ENCODE measurements around the gene UTP20.

The UTP20 gene

DNA sequence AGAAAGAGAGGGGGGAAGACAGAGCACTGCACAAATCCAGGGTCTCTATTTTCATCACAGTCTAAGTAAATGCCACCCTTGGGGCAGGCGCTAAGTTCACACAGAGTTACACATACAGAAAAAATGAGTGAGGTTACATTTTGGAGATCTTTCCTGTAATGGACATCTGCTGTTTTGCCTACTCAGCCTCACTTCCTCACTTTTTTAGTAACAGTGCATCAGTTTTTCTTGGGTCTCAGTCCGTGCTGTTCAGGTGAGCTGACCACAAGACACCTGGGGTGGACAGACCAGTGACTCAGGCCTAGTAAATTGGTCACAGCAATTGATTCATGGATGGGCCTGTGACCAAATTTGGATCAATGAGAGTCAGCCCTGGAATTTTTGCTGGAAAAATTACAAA, 36.3 kb upstream of the UTP20 start:
- Histone ChIP-seq H3K4me1 (ENCODE audit: insufficient read depth, insufficient read length) (no peaks in the 10 kb centered on the region), H3K9ac (ENCODE audit: insufficient read length, low read depth) (no peak overlapping the region), H3K9me3 (ENCODE audit: insufficient read depth, low read length) (peaks cover 24% of the 10 kb centered on the region), H3K36me3 (ENCODE audit: insufficient read depth, insufficient read length, low read length) (no peaks in the 10 kb centered on the region), H3K27me3 (ENCODE audit: insufficient read depth, insufficient read length) (no peaks in the 10 kb centered on the region), H3K4me3 (ENCODE audit: insufficient read length, low read depth) (no peak overlapping the region)
- TF ChIP-seq ZNF274 (IDR thresholded peaks at IDR 0.05; ENCODE audit: low read depth, low read length) (no peak), SUZ12 (IDR thresholded peaks at IDR 0.05; ENCODE audit: extremely low read depth, insufficient read depth, insufficient read length) (no peak), YY1 (IDR thresholded peaks at IDR 0.05; ENCODE audit: insufficient read depth, insufficient read length) (no peak)
- DNase-seq (ENCODE audit: low read depth, low spot score): no peak

DNA sequence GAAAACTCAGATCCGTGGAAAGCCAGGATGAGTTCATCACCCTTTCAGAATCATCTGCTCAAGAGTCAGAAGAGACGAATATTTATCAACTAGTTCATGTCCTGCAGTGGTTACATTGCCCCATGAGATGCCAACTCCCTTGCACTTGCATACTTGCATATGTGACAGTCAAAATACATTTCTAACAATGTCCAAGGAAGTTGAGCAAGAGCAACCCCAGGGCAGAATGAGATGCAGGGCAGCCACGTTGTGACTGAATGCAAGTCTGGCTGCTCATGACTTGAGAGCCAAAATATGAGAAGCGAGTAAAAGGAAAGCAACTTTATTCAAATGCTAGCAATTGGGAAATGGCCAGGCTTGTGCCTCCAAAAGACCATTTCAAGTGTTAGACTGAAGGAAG, 23.6 kb upstream of the UTP20 start:
- no peak for DNase-seq (ENCODE audit: low read depth, low spot score)
- Histone ChIP-seq H3K9me3 (ENCODE audit: insufficient read depth, low read length) (peaks cover 18% of the 10 kb centered on the region; the same call in 1 of the 2 replicates), H3K4me3 (ENCODE audit: insufficient read length, low read depth) (no peak overlapping the region), H3K36me3 (ENCODE audit: insufficient read depth, insufficient read length, low read length) (no peaks in the 10 kb centered on the region), H3K4me1 (ENCODE audit: insufficient read depth, insufficient read length) (no peaks in the 10 kb centered on the region), H3K9ac (ENCODE audit: insufficient read length, low read depth) (no peak overlapping the region), H3K27me3 (ENCODE audit: insufficient read depth, insufficient read length) (no peaks in the 10 kb centered on the region)
- TF ChIP-seq ZNF274 (IDR thresholded peaks at IDR 0.05; ENCODE audit: low read depth, low read length) (no peak), YY1 (IDR thresholded peaks at IDR 0.05; ENCODE audit: insufficient read depth, insufficient read length) (no peak), SUZ12 (IDR thresholded peaks at IDR 0.05; ENCODE audit: extremely low read depth, insufficient read depth, insufficient read length) (no peak)

DNA sequence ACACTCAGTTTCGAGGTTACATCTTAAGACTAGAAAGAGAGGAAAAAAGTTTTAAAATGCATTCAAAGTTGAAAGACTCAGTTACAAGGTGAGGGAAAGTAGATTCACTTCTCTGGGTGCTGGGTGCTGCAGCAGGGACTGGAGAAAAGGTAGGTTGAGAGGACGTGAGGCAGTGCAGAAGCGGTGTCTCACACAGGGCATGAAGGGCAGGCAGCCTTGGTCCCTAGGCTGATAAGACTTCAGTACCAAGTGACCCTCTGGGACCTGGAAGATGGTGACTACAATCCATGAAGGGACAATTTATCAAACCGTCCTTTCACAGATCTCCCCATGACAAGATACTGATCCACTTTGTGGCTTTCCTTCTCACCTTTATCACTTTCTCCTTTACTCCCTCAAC, 22.5 kb upstream of the UTP20 start:
- Histone ChIP-seq H3K9ac (ENCODE audit: insufficient read length, low read depth) (no peak overlapping the region), H3K9me3 (ENCODE audit: insufficient read depth, low read length) (peaks cover 18% of the 10 kb centered on the region; the same call in 1 of the 2 replicates), H3K4me1 (ENCODE audit: insufficient read depth, insufficient read length) (no peaks in the 10 kb centered on the region), H3K36me3 (ENCODE audit: insufficient read depth, insufficient read length, low read length) (no peaks in the 10 kb centered on the region), H3K4me3 (ENCODE audit: insufficient read length, low read depth) (no peak overlapping the region), H3K27me3 (ENCODE audit: insufficient read depth, insufficient read length) (no peaks in the 10 kb centered on the region)
- TF ChIP-seq SUZ12 (IDR thresholded peaks at IDR 0.05; ENCODE audit: extremely low read depth, insufficient read depth, insufficient read length) (no peak), YY1 (IDR thresholded peaks at IDR 0.05; ENCODE audit: insufficient read depth, insufficient read length) (no peak), ZNF274 (IDR thresholded peaks at IDR 0.05; ENCODE audit: low read depth, low read length) (no peak)
- DNase-seq (ENCODE audit: low read depth, low spot score): no peak

DNA sequence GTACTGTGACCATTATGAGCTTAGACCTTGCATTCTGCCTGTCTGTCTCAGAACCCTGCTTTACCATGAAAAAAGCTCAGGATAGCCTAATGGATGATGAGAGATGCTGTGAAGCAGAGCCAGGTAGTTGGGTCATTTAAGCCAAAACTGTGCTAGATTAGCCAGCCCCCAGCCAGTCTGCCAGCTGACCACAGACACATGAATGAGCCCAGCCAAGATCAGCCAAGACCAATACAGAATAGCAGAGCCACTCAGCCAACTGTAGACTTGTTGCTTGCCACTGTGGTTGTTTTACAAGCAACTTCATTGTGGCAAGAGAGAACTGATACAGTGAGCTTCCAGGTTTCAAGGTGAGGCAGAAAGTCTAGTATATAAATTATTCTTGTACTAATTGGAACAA, 12.8 kb upstream of the UTP20 start:
- DNase-seq (ENCODE audit: low read depth, low spot score): no peak
- H3K4me1 ChIP-seq (ENCODE audit: insufficient read depth, insufficient read length): no peaks in the 10 kb centered on the region

DNA sequence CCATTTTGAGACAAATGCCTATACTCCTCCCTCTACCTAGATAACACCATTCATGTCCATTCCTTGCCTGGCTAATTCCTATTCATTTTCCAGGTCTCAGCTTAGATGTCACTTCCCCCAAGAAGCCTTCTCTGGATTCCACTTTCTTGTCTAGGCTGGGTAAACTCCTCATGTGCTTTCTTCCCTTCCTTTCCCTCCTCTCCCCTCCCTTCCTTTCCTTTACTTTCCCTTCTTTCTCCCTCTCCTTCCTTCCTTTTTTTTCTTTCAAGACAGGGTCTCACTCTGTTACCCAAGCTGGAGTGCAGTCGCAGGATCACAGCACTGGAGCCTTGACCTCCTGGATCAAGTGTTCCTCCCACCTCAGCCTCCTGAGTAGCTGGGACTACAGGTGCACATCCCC, 3.5 kb upstream of the UTP20 start:
- Histone ChIP-seq H3K4me1 (ENCODE audit: insufficient read depth, insufficient read length) (no peaks in the 10 kb centered on the region), H3K27me3 (ENCODE audit: insufficient read depth, insufficient read length) (no peaks in the 10 kb centered on the region), H3K9me3 (ENCODE audit: insufficient read depth, low read length) (no peaks in the 10 kb centered on the region), H3K4me3 (ENCODE audit: insufficient read length, low read depth) (no peak overlapping the region), H3K9ac (ENCODE audit: insufficient read length, low read depth) (no peak overlapping the region), H3K36me3 (ENCODE audit: insufficient read depth, insufficient read length, low read length) (peaks cover 3% of the 10 kb centered on the region)
- no peak for DNase-seq (ENCODE audit: low read depth, low spot score)
- TF ChIP-seq ZNF274 (IDR thresholded peaks at IDR 0.05; ENCODE audit: low read depth, low read length) (no peak), SUZ12 (IDR thresholded peaks at IDR 0.05; ENCODE audit: extremely low read depth, insufficient read depth, insufficient read length) (no peak), YY1 (IDR thresholded peaks at IDR 0.05; ENCODE audit: insufficient read depth, insufficient read length) (no peak)

More for the DNA sequence above, 12.8 kb upstream of the UTP20 start:
- H3K4me3 ChIP-seq (ENCODE audit: insufficient read length, low read depth): no peak overlapping the region
- H3K27me3 ChIP-seq (ENCODE audit: insufficient read depth, insufficient read length): no peaks in the 10 kb centered on the region
- H3K36me3 ChIP-seq (ENCODE audit: insufficient read depth, insufficient read length, low read length): no peaks in the 10 kb centered on the region
- TF ChIP-seq YY1 (IDR thresholded peaks at IDR 0.05; ENCODE audit: insufficient read depth, insufficient read length) (no peak), SUZ12 (IDR thresholded peaks at IDR 0.05; ENCODE audit: extremely low read depth, insufficient read depth, insufficient read length) (no peak)
- no peaks in the 10 kb centered on the region for H3K9me3 ChIP-seq (ENCODE audit: insufficient read depth, low read length)
- no peak overlapping the region for H3K9ac ChIP-seq (ENCODE audit: insufficient read length, low read depth)

DNA sequence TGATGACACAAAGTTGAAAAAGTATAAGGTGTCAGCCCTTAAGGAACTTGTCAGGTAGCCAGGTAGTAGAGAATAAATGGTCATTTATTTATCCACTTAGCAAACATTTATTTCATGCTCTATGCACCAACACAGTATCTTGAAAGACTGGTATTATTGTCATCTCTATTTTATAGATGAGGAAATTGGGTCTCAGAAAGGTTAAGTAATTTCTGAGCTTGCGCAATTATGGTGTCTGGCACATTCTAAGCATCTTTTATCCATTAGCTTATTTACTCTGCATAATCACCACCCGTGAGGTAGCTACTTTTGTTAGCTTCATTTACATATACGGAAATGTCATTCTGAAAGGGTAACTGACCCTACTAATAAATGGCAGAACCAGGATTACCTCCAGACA, 2.5 kb upstream of the UTP20 start:
- DNase-seq (ENCODE audit: low read depth, low spot score): no peak
- no peaks in the 10 kb centered on the region for H3K4me1 ChIP-seq (ENCODE audit: insufficient read depth, insufficient read length)
- no peak overlapping the region for H3K9ac ChIP-seq (ENCODE audit: insufficient read length, low read depth)
- peaks cover 11% of the 10 kb centered on the region for H3K36me3 ChIP-seq (ENCODE audit: insufficient read depth, insufficient read length, low read length)
- TF ChIP-seq YY1 (IDR thresholded peaks at IDR 0.05; ENCODE audit: insufficient read depth, insufficient read length): no peak
- no peak for TF ChIP-seq SUZ12 (IDR thresholded peaks at IDR 0.05; ENCODE audit: extremely low read depth, insufficient read depth, insufficient read length)
- no peak for TF ChIP-seq ZNF274 (IDR thresholded peaks at IDR 0.05; ENCODE audit: low read depth, low read length)
- H3K4me3 ChIP-seq (ENCODE audit: insufficient read length, low read depth): no peak overlapping the region
- no peaks in the 10 kb centered on the region for H3K27me3 ChIP-seq (ENCODE audit: insufficient read depth, insufficient read length)
- H3K9me3 ChIP-seq (ENCODE audit: insufficient read depth, low read length): no peaks in the 10 kb centered on the region

DNA sequence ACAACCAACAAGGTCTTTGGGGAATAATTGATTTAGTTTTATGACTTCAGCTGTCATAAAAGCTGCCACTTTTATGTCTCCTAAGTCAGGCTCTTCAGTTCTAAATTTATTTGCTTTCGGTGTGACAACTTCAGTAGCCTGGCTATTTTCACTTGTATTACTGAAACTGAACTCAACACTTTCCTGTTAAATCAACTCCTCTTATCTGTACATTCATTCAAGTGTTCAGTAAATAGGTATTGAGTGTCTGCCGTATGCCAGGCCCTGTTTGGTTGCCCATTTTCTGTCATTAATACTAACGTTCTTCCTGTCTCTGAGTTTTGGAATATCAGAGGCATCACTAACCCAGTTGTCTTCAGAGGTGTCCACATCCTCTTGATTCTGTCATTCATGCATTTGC, 7.5 kb downstream of the UTP20 start:
- DNase-seq (ENCODE audit: low read depth, low spot score): no peak
- no peak for TF ChIP-seq ZNF274 (IDR thresholded peaks at IDR 0.05; ENCODE audit: low read depth, low read length)
- TF ChIP-seq YY1 (IDR thresholded peaks at IDR 0.05; ENCODE audit: insufficient read depth, insufficient read length): no peak
- no peak for TF ChIP-seq SUZ12 (IDR thresholded peaks at IDR 0.05; ENCODE audit: extremely low read depth, insufficient read depth, insufficient read length)
- Histone ChIP-seq H3K36me3 (ENCODE audit: insufficient read depth, insufficient read length, low read length) (peaks cover 92% of the 10 kb centered on the region), H3K4me1 (ENCODE audit: insufficient read depth, insufficient read length) (no peaks in the 10 kb centered on the region), H3K9ac (ENCODE audit: insufficient read length, low read depth) (no peak overlapping the region), H3K9me3 (ENCODE audit: insufficient read depth, low read length) (no peaks in the 10 kb centered on the region), H3K4me3 (ENCODE audit: insufficient read length, low read depth) (no peak overlapping the region), H3K27me3 (ENCODE audit: insufficient read depth, insufficient read length) (no peaks in the 10 kb centered on the region)

DNA sequence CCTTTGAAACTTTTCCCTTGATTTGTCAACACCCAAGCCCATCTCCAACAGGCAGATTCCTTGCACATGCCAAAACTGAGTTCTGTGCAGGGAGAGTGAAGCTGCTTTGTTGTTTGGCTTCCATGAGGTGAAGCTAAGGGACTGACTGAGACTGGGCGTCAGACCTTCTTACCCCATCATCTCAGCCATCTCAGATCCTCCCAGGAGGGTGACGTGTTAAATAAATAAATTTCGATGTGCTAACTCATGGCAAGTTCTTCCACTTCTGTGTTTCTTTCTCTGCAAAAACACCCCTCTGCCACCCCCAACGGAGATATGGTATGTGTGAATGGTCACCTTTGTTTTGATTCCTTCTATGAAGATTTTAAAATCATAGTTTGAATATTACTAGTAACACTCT, 17.8 kb downstream of the UTP20 start:
- peaks cover 83% of the 10 kb centered on the region for H3K36me3 ChIP-seq (ENCODE audit: insufficient read depth, insufficient read length, low read length)

More for the DNA sequence above, 17.8 kb downstream of the UTP20 start:
- H3K4me3 ChIP-seq (ENCODE audit: insufficient read length, low read depth): no peak overlapping the region
- TF ChIP-seq ZNF274 (IDR thresholded peaks at IDR 0.05; ENCODE audit: low read depth, low read length) (no peak), SUZ12 (IDR thresholded peaks at IDR 0.05; ENCODE audit: extremely low read depth, insufficient read depth, insufficient read length) (no peak), YY1 (IDR thresholded peaks at IDR 0.05; ENCODE audit: insufficient read depth, insufficient read length) (no peak)
- H3K4me1 ChIP-seq (ENCODE audit: insufficient read depth, insufficient read length): no peaks in the 10 kb centered on the region
- no peaks in the 10 kb centered on the region for H3K9me3 ChIP-seq (ENCODE audit: insufficient read depth, low read length)
- H3K27me3 ChIP-seq (ENCODE audit: insufficient read depth, insufficient read length): no peaks in the 10 kb centered on the region
- DNase-seq (ENCODE audit: low read depth, low spot score): no peak
- H3K9ac ChIP-seq (ENCODE audit: insufficient read length, low read depth): no peak overlapping the region

Measured in NT2/D1 (cell line).